Fibroblast of skin of left biceps (primary cell): ENCODE results near the gene SLIT3.
"Not testable (repeated sequence)": the region's sequence is repeated elsewhere in the genome, so short reads cannot be mapped to it uniquely, and the experiment has no call there.

Experiments
- DNase-seq, 2 experiments: peaks; one replicate each; pipeline ENCODE4 v3.0.0-alpha.2; 2013; ENCODE audit warnings: low read depth in 2 of 2

SLIT3 gene

GRCh38 chr5:169219351-169219750 lies 81.6 kb downstream of the SLIT3 start:
- DNase-seq = no peak

- DNase-seq = no peak
Measured at GRCh38 chr5:169218861-169219260, 82.1 kb downstream of the SLIT3 start.

- DNase-seq = no peak
Measured at GRCh38 chr5:169218176-169218575, 82.8 kb downstream of the SLIT3 start.

GRCh38 chr5:169216866-169217265 lies 84.1 kb downstream of the SLIT3 start:
- DNase-seq = no peak

- peak; percentile 38 to 42 for DNase-seq
Measured at GRCh38 chr5:169213479-169213878, 87.5 kb downstream of the SLIT3 start.

GRCh38 chr5:169211761-169212160 lies 89.2 kb downstream of the SLIT3 start:
- DNase-seq = not testable (repeated sequence)

GRCh38 chr5:169204788-169205400 lies 96.0 kb downstream of the SLIT3 start:
- no peak for DNase-seq

GRCh38 chr5:169202969-169203368 lies 98.0 kb downstream of the SLIT3 start:
- no peak for DNase-seq

GRCh38 chr5:169201597-169201996 lies 99.3 kb downstream of the SLIT3 start:
- no peak for DNase-seq

GRCh38 chr5:169200125-169200778 lies 100.7 kb downstream of the SLIT3 start:
- DNase-seq = no peak

- no peak for DNase-seq
Measured at GRCh38 chr5:169197343-169197742, 103.6 kb downstream of the SLIT3 start.

GRCh38 chr5:169196059-169196458 lies 104.9 kb downstream of the SLIT3 start:
- no peak for DNase-seq

- no peak for DNase-seq
Measured at GRCh38 chr5:169195601-169196000, 105.3 kb downstream of the SLIT3 start.

- no peak for DNase-seq
Measured at GRCh38 chr5:169192536-169192935, 108.4 kb downstream of the SLIT3 start.

- no peak for DNase-seq
Measured at GRCh38 chr5:169190849-169191248, 110.1 kb downstream of the SLIT3 start.

GRCh38 chr5:169185626-169186025 lies 115.3 kb downstream of the SLIT3 start:
- DNase-seq = no peak

GRCh38 chr5:169183576-169183975 lies 117.4 kb downstream of the SLIT3 start:
- peak; percentile 87 to 88 for DNase-seq

GRCh38 chr5:169182797-169183196 lies 118.1 kb downstream of the SLIT3 start:
- DNase-seq = no peak

GRCh38 chr5:169181814-169182213 lies 119.1 kb downstream of the SLIT3 start:
- no peak for DNase-seq

- DNase-seq = no peak
Measured at GRCh38 chr5:169178754-169179153, 122.2 kb downstream of the SLIT3 start.

GRCh38 chr5:169178274-169178673 lies 122.7 kb downstream of the SLIT3 start:
- DNase-seq = no peak

- DNase-seq = no peak
Measured at GRCh38 chr5:169176709-169177694, 123.9 kb downstream of the SLIT3 start.
